GM12801 (cell line): ENCODE data around the gene CTNNA3.

Experiments used
- CTCF ChIP-seq: IDR thresholded peaks from one replicate; pipeline ENCODE4 v1.5.1; 2011; ENCODE audit warnings: control low read depth; ENCODE audit not compliant: insufficient read length; ENCODE audit errors: extremely low read depth

Gene CTNNA3

GRCh38 chr10:67269828-67270227 is 426.2 kb downstream of the CTNNA3 start:
- TF ChIP-seq CTCF, result no peak

- no peak for TF ChIP-seq CTCF
Observed at GRCh38 chr10:67268146-67268545, 427.8 kb downstream of the CTNNA3 start.

GRCh38 chr10:67262675-67263074 is 433.3 kb downstream of the CTNNA3 start:
- TF ChIP-seq CTCF, result no peak

- TF ChIP-seq CTCF, result no peak
Observed at GRCh38 chr10:67261300-67261797, 434.6 kb downstream of the CTNNA3 start.

GRCh38 chr10:67259319-67259929 is 436.6 kb downstream of the CTNNA3 start:
- TF ChIP-seq CTCF, result no peak

GRCh38 chr10:67257427-67258144 is 438.4 kb downstream of the CTNNA3 start:
- TF ChIP-seq CTCF, result no peak

GRCh38 chr10:67257018-67257417 is 439.0 kb downstream of the CTNNA3 start:
- TF ChIP-seq CTCF, result no peak
